H1 (cell line): Measurements from ENCODE around the gene USP10. TPM values are rescaled to one million over a fixed set of nuclear protein-coding genes. Genes with fewer than 3 reads are reported as not detected.

Experiments
- CHD1 ChIP-seq: IDR thresholded peaks from 2 replicates; pipeline ENCODE4 v1.6.1; 2012; ENCODE audit warnings: low read depth, low read length, improper control_type of control experiment
- EP300 ChIP-seq, 2 experiments: IDR thresholded peaks; 1 replicate in 1 of 2; 2 replicates in 1 of 2; pipeline ENCODE4 v1.6.1; 2011 to 2012; ENCODE audit warnings: low read depth in 2 of 2, low read length in 2 of 2, mild to moderate bottlenecking in 2 of 2, borderline replicate concordance in 1 of 2, inconsistent platforms in 1 of 2, moderate library complexity in 1 of 2
- JUND ChIP-seq: IDR thresholded peaks from 2 replicates; pipeline ENCODE4 v1.6.1; 2011; ENCODE audit warnings: mild to moderate bottlenecking, improper control_type of control experiment, low read length
- NRF1 ChIP-seq: IDR thresholded peaks from 2 replicates; pipeline ENCODE4 v1.6.1; 2011; ENCODE audit warnings: mild to moderate bottlenecking, low read depth, low read length, improper control_type of control experiment
- POLR2AphosphoS5 ChIP-seq: IDR thresholded peaks from 2 replicates; pipeline ENCODE4 v1.6.1; 2011; ENCODE audit warnings: low read depth, low read length
- polyA plus RNA-seq, 7 experiments: library from polyadenylated mRNA; depleted of rRNA in 3 of 7; stranded (reverse) in 5 of 7; unstranded in 2 of 7; fragments of >200 nt in 5 of 7; fragments of 200-250 nt in 2 of 7; gene quantifications; 1 replicate in 5 of 7; 2 replicates in 1 of 7; 4 replicates in 1 of 7; pipeline versions ENCODE4 v1.2.1 to v1.2.3, GENCODE V29; 2011 to 2013; ENCODE audit warnings: missing spikeins in 2 of 7, mixed read lengths in 2 of 7
- total RNA-seq: library from RNA; stranded (reverse); fragmentation: NEBNext Ultra II Directional; extraction: Animal tissue kit (Norgen Biotek cat#: 25700); gene quantifications from 2 replicates; pipeline ENCODE4 v1.2.1, GENCODE V29; 2021

The USP10 gene
- total and polyA plus RNA-seq, 2 of the 8 experiments (the other 6 are each of a cell fraction or from before 2014, with no cell fraction given) = 171 to 195 TPM

GRCh38 chr16:84677849-84678248 lies 22.0 kb upstream of the USP10 start (continued):
- TF ChIP-seq JUND (no peak), NRF1 (no peak), POLR2AphosphoS5 (no peak), EP300 (IDR thresholded peaks at IDR 0.05; ENCODE audit: borderline replicate concordance in 1 of 2, low read depth in 2 of 2, low read length in 2 of 2) (no peak), CHD1 (no peak)
